ENCODE results near the gene OARD1.
"Not testable (repeated sequence)": the region's sequence is repeated elsewhere in the genome, so short reads cannot be mapped to it uniquely, and the experiment has no call there.

OARD1 gene

GRCh38 chr6:41025966-41026530 lies 46.1 kb downstream of the OARD1 start:
- no peak for DNase-seq

DNA sequence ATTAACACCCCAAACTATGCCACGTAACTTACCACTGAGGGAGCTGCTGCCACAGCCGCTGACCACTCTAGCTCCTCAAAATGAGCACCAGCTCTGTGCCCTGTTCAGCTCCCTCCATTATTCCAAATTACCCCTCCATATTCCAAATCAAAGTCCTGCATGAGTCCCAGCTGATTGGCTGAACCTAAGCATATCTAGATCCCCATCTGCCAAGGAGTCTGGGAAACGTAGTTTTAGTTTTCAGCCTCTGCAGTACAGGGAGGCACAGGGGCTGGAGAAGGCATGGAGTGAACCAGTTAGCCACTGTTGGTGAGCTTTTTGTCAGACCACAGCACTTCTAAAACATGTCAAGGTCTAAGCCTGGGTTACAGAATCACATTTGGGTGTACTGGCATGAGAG lies 49.0 kb downstream of the OARD1 start:
- DNase-seq: no peak

DNA sequence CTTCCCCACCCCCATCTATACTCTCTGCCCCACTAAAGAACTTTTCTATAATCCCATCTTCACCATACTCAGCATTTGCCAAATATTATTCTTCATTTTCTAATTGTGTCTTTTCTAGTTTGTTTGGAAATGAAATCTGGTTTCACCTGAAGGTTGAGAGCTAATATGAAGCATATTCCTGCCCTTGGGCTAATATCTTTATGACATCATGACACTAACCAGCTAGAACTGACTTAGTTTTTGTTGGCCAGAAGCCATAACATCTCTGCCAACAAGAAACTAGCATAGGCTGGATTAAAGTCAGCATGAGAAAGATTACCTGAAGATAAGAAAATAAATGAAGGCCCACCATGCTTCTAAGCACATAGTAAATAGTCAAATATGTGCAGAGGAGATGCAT lies 49.9 kb downstream of the OARD1 start:
- DNase-seq: no peak

DNA sequence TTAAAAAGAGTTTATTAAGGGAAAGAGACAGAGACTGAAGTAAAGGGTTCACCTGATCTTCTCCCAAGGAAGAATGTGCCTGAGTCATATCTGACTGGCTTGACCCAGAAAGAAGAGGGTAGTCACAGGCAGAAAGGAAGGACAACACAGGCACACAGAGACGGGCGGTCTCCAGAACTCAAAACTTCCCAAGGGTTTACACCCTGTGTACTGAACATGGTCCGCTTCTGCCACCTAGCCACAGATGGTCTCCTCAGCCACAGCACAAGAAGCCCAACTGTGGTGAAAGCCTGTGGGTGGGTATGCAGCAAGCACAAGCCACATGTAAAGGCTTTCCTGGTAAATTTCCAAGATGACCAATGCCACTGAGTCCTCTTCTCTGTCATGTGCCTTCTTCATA lies 50.3 kb downstream of the OARD1 start:
- DNase-seq: no peak

GRCh38 chr6:41017663-41018062 lies 54.5 kb downstream of the OARD1 start:
- DNase-seq: no peak

GRCh38 chr6:41015860-41016259 lies 56.3 kb downstream of the OARD1 start:
- DNase-seq: not testable (repeated sequence)

GRCh38 chr6:41014780-41015179 lies 57.4 kb downstream of the OARD1 start:
- DNase-seq: no peak

Measured in CD4-positive, alpha-beta T cell treated with Interferon alpha-2 for 1 hour (primary cell).